Measurements from ENCODE around the gene MBD2. TPM values are rescaled to one million over a fixed set of nuclear protein-coding genes. Genes with fewer than 3 reads are reported as not detected.

MBD2 gene
- total and polyA plus RNA-seq, 5 donors from 2014 or later = 8.4 to 132 (median 25.2) TPM

- peak overlapping the region; percentile 53 to 93 (median 60) for H3K27ac Mint-ChIP-seq
- no peaks in the 10 kb centered on the region for H3K9me3 ChIP-seq (ENCODE audit: control insufficient read depth in 2 of 2, low read length in 2 of 2)
- peaks cover 24% of the 10 kb centered on the region for H3K36me3 Mint-ChIP-seq
- H3K27me3 Mint-ChIP-seq = no peaks in the 10 kb centered on the region
- no peaks in the 10 kb centered on the region for H3K27me3 ChIP-seq (ENCODE audit: control insufficient read depth, insufficient read depth, low read length)
- H3K9me3 Mint-ChIP-seq = peaks cover 0 to 2% (median 0%) of the 10 kb centered on the region in 7 donors
- H3K27ac ChIP-seq (ENCODE audit: insufficient read depth, low read length, poor library complexity, severe bottlenecking) = peak overlapping the region; percentile 15
- H3K4me1 Mint-ChIP-seq = peaks cover 17 to 28% (median 20%) of the 10 kb centered on the region in 4 donors
- peaks cover 6% of the 10 kb centered on the region for H3K4me1 ChIP-seq (ENCODE audit: control insufficient read depth, insufficient read depth, low read length, poor library complexity, severe bottlenecking)
- no peak overlapping the region for H3K4me3 ChIP-seq (ENCODE audit: low read depth, low read length)
- DNase-seq (peak in 1 of 3 donors; percentile 73), ATAC-seq (ENCODE audit: low read depth in 2 of 2) (peak; percentile 77 to 88)
- peak overlapping the region in 1 of 4 donors; percentile 5 for H3K4me3 Mint-ChIP-seq
- peaks cover 23% of the 10 kb centered on the region for H3K36me3 ChIP-seq (ENCODE audit: control insufficient read depth, insufficient read depth, low read length)
These were observed 75.3 kb downstream of the MBD2 start for GRCh38 chr18:54149078-54149697.

DNA sequence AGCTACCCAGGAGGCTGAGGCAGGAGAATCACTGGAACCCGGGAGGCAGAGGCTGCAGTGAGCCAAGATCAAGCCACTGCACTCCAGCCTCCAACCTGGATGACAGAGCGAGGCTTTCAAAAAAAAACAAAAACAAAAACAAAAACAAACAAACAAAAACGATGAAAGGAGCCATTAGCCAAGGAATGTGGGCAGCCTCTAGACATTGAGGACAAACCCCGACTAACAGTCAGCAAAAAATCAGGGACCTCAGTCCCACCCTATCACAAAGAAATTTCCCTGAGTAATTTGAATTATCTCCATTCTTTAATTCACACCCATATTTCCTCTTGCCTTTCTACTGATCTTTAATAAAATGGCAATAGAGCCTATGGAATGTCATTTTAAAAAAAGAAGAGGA lies 75.8 kb downstream of the MBD2 start:
- ATAC-seq (ENCODE audit: low read depth in 2 of 2) (no peak), DNase-seq (no peak)
- Mint-ChIP-seq H3K27ac (peak overlapping the region; percentile 53 to 93 (median 60)), H3K4me3 (no peak overlapping the region), H3K27me3 (no peaks in the 10 kb centered on the region), H3K9me3 (peaks cover 0 to 4% (median under 1%) of the 10 kb centered on the region in 7 donors), H3K4me1 (peaks cover 16 to 28% (median 19%) of the 10 kb centered on the region in 4 donors), H3K36me3 (peaks cover 22% of the 10 kb centered on the region)
- H3K9me3 ChIP-seq (ENCODE audit: control insufficient read depth in 2 of 2, low read length in 2 of 2) = no peaks in the 10 kb centered on the region
- peaks cover 6% of the 10 kb centered on the region for H3K4me1 ChIP-seq (ENCODE audit: control insufficient read depth, insufficient read depth, low read length, poor library complexity, severe bottlenecking)
- H3K27me3 ChIP-seq (ENCODE audit: control insufficient read depth, insufficient read depth, low read length) = no peaks in the 10 kb centered on the region
- H3K27ac ChIP-seq (ENCODE audit: insufficient read depth, low read length, poor library complexity, severe bottlenecking) = peak overlapping the region; percentile 15
- H3K4me3 ChIP-seq (ENCODE audit: low read depth, low read length) = no peak overlapping the region
- H3K36me3 ChIP-seq (ENCODE audit: control insufficient read depth, insufficient read depth, low read length) = peaks cover 18% of the 10 kb centered on the region

- Mint-ChIP-seq H3K36me3 (peaks cover 21% of the 10 kb centered on the region), H3K27ac (peak overlapping the region in 2 of 3 donors; percentile 53 to 56), H3K4me1 (peaks cover 16 to 28% (median 19%) of the 10 kb centered on the region in 4 donors), H3K9me3 (peaks cover 0 to 8% (median 2%) of the 10 kb centered on the region in 7 donors), H3K4me3 (no peak overlapping the region), H3K27me3 (no peaks in the 10 kb centered on the region)
- Histone ChIP-seq H3K27ac (ENCODE audit: insufficient read depth, low read length, poor library complexity, severe bottlenecking) (no peak overlapping the region), H3K4me1 (ENCODE audit: control insufficient read depth, insufficient read depth, low read length, poor library complexity, severe bottlenecking) (peaks cover 6% of the 10 kb centered on the region), H3K9me3 (ENCODE audit: control insufficient read depth in 2 of 2, low read length in 2 of 2) (no peaks in the 10 kb centered on the region), H3K27me3 (ENCODE audit: control insufficient read depth, insufficient read depth, low read length) (no peaks in the 10 kb centered on the region), H3K36me3 (ENCODE audit: control insufficient read depth, insufficient read depth, low read length) (peaks cover 13% of the 10 kb centered on the region), H3K4me3 (ENCODE audit: low read depth, low read length) (no peak overlapping the region)
- DNase-seq (no peak), ATAC-seq (ENCODE audit: low read depth in 2 of 2) (no peak)
These were observed 76.3 kb downstream of the MBD2 start for GRCh38 chr18:54148151-54148550.

DNA sequence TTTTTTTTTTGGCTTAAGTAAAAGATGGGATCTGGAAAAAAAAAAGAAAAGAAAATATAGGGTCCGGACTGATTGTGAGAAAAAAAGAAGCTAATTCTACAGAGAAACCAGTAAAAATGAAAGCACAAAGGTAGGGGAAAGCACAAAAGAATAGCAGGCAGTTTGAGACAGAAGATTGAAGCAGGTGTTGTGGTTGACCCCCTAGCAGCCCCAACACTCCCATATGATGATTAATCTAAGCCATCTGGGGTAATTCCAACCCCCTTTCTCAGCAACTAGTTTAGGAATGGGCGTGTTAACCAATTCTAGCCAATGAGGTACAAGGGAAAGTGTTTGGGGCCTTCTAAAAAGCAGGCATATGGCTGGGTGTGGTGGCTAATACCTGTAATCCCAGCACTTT lies 77.0 kb downstream of the MBD2 start:
- peak in 1 of 3 donors; percentile 45 for DNase-seq
- Mint-ChIP-seq H3K9me3 (peaks cover 0 to 8% (median 2%) of the 10 kb centered on the region in 7 donors), H3K27ac (peak overlapping the region in 2 of 3 donors; percentile 6 to 82), H3K36me3 (peaks cover 16% of the 10 kb centered on the region), H3K4me3 (no peak overlapping the region), H3K4me1 (peaks cover 16 to 28% (median 19%) of the 10 kb centered on the region in 4 donors), H3K27me3 (no peaks in the 10 kb centered on the region)
- Histone ChIP-seq H3K27me3 (ENCODE audit: control insufficient read depth, insufficient read depth, low read length) (no peaks in the 10 kb centered on the region), H3K9me3 (ENCODE audit: control insufficient read depth in 2 of 2, low read length in 2 of 2) (no peaks in the 10 kb centered on the region), H3K4me1 (ENCODE audit: control insufficient read depth, insufficient read depth, low read length, poor library complexity, severe bottlenecking) (peaks cover 6% of the 10 kb centered on the region), H3K36me3 (ENCODE audit: control insufficient read depth, insufficient read depth, low read length) (peaks cover 5% of the 10 kb centered on the region), H3K27ac (ENCODE audit: insufficient read depth, low read length, poor library complexity, severe bottlenecking) (no peak overlapping the region), H3K4me3 (ENCODE audit: low read depth, low read length) (no peak overlapping the region)
- ATAC-seq (ENCODE audit: low read depth in 2 of 2) = no peak

GRCh38 chr18:54141041-54141608 lies 83.3 kb downstream of the MBD2 start:
- peaks cover 0 to 14% of the 10 kb centered on the region in 2 experiments for H3K9me3 ChIP-seq (ENCODE audit: control insufficient read depth in 2 of 2, low read length in 2 of 2)
- H3K27me3 ChIP-seq (ENCODE audit: control insufficient read depth, insufficient read depth, low read length) = no peaks in the 10 kb centered on the region
- H3K27ac ChIP-seq (ENCODE audit: insufficient read depth, low read length, poor library complexity, severe bottlenecking) = no peak overlapping the region
- Mint-ChIP-seq H3K9me3 (peaks cover 1 to 19% (median 6%) of the 10 kb centered on the region in 7 donors), H3K4me3 (no peak overlapping the region), H3K27ac (peak overlapping the region in 1 of 3 donors; percentile 16), H3K4me1 (no peaks in the 10 kb centered on the region), H3K36me3 (peaks cover 16% of the 10 kb centered on the region), H3K27me3 (no peaks in the 10 kb centered on the region)
- H3K4me3 ChIP-seq (ENCODE audit: low read depth, low read length) = no peak overlapping the region
- no peak for DNase-seq
- no peaks in the 10 kb centered on the region for H3K4me1 ChIP-seq (ENCODE audit: control insufficient read depth, insufficient read depth, low read length, poor library complexity, severe bottlenecking)
- no peaks in the 10 kb centered on the region for H3K36me3 ChIP-seq (ENCODE audit: control insufficient read depth, insufficient read depth, low read length)
- no peak for ATAC-seq (ENCODE audit: low read depth in 2 of 2)

DNA sequence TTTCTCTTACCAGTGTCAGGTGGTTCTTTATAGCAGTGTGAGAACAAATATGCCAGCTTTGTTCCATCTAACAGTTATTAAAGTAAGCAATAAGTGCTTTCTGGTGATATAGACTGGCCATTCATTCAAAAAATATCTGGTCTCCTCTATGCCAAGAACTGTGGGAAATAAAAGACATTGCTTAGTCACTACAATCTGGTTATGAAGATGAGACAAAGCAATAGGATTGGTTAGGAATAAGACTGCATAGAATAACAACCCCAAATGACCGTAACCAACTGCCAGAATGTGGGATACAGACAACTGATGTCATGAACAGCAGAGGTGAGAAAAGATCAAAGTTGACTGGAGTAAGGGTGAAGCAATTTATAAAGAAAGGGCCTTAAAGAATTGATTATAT lies 83.8 kb downstream of the MBD2 start:
- DNase-seq = no peak
- peaks cover 0 to 14% of the 10 kb centered on the region in 2 experiments for H3K9me3 ChIP-seq (ENCODE audit: control insufficient read depth in 2 of 2, low read length in 2 of 2)
- ATAC-seq (ENCODE audit: low read depth in 2 of 2) = no peak
- Mint-ChIP-seq H3K36me3 (peaks cover 16% of the 10 kb centered on the region), H3K27me3 (no peaks in the 10 kb centered on the region), H3K27ac (no peak overlapping the region), H3K4me1 (no peaks in the 10 kb centered on the region), H3K4me3 (no peak overlapping the region), H3K9me3 (peaks cover 1 to 19% (median 6%) of the 10 kb centered on the region in 7 donors)
- H3K36me3 ChIP-seq (ENCODE audit: control insufficient read depth, insufficient read depth, low read length) = no peaks in the 10 kb centered on the region
- H3K4me1 ChIP-seq (ENCODE audit: control insufficient read depth, insufficient read depth, low read length, poor library complexity, severe bottlenecking) = no peaks in the 10 kb centered on the region
- no peak overlapping the region for H3K27ac ChIP-seq (ENCODE audit: insufficient read depth, low read length, poor library complexity, severe bottlenecking)
- H3K27me3 ChIP-seq (ENCODE audit: control insufficient read depth, insufficient read depth, low read length) = no peaks in the 10 kb centered on the region
- H3K4me3 ChIP-seq (ENCODE audit: low read depth, low read length) = no peak overlapping the region

DNA sequence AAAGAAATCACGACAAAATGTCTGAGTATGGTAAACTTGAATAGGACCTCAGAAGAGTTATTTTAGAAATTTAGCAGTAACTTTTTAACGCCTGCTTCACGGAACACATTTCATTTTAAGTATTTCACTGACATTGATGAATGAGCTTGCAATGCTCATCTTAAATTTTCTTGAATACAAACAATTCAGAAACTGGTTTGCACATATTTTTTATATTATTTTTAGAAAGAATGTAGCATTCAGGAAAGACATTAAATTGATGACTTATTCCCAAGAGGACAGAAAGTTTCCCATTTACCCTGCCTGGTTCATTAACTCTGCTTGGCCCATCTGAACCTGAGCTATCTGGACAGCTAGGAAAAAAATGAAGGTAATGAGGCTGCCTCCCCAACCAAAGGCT lies 89.3 kb downstream of the MBD2 start:
- H3K27ac ChIP-seq (ENCODE audit: insufficient read depth, low read length, poor library complexity, severe bottlenecking) = no peak overlapping the region
- no peak for DNase-seq
- no peaks in the 10 kb centered on the region for H3K27me3 ChIP-seq (ENCODE audit: control insufficient read depth, insufficient read depth, low read length)
- Mint-ChIP-seq H3K4me1 (peaks cover 0 to 6% (median 2%) of the 10 kb centered on the region in 4 donors), H3K4me3 (no peak overlapping the region), H3K36me3 (peaks cover 4% of the 10 kb centered on the region), H3K27ac (no peak overlapping the region), H3K27me3 (no peaks in the 10 kb centered on the region), H3K9me3 (peaks cover 0 to 13% (median 3%) of the 10 kb centered on the region in 7 donors)
- no peaks in the 10 kb centered on the region for H3K36me3 ChIP-seq (ENCODE audit: control insufficient read depth, insufficient read depth, low read length)
- no peak for ATAC-seq (ENCODE audit: low read depth in 2 of 2)
- H3K4me1 ChIP-seq (ENCODE audit: control insufficient read depth, insufficient read depth, low read length, poor library complexity, severe bottlenecking) = no peaks in the 10 kb centered on the region
- H3K4me3 ChIP-seq (ENCODE audit: low read depth, low read length) = no peak overlapping the region
- peaks cover 0 to 11% of the 10 kb centered on the region in 2 experiments for H3K9me3 ChIP-seq (ENCODE audit: control insufficient read depth in 2 of 2, low read length in 2 of 2)
